ENCODE data around the gene ZBTB7B.

Gene ZBTB7B

DNA sequence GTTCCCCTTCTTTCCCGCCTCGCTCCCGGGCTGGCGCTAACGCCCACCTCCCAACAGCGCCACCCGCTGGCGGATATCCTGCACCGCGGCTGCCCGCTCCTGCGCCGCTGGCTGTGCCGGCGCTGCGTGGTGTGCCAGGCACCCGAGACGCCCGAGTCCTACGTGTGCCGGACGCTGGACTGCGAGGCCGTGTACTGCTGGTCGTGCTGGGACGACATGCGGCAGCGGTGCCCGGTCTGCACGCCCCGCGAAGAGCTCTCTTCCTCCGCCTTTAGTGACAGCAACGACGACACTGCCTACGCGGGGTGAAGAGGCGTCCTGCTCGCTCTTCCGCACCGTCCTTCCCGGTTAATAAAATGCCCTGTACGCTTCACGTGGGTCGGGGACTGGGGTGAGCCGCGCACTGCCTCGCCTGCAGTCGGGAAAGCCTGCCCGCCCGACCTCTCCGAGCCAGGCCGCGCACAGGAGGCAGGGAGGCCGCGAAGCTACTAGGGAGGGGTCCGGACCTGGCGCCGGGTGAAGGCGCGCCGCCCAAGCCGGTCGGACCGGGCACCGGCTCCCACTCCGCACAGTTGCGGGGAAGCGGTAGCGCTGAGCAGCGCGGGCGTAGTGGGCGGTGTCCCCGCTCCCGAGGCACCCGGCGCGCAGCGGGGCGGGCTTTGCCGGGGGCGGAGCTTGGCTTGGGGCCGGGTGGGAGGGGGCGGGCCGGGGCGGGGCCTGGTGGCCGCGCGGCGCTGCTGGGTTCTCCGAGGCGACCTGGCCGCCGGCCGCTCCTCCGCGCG is 48.1 kb downstream of the ZBTB7B start, which contains the start of gene ADAM15:
Gene ADAM15 (plus strand): TSS at position 757 of the 782 bp plus-strand sequence. CDS start 71 bp downstream, outside the sequence.
- DNase-seq (ENCODE audit: low read depth), result peak; percentile 60
- TF ChIP-seq, protein P1, sequence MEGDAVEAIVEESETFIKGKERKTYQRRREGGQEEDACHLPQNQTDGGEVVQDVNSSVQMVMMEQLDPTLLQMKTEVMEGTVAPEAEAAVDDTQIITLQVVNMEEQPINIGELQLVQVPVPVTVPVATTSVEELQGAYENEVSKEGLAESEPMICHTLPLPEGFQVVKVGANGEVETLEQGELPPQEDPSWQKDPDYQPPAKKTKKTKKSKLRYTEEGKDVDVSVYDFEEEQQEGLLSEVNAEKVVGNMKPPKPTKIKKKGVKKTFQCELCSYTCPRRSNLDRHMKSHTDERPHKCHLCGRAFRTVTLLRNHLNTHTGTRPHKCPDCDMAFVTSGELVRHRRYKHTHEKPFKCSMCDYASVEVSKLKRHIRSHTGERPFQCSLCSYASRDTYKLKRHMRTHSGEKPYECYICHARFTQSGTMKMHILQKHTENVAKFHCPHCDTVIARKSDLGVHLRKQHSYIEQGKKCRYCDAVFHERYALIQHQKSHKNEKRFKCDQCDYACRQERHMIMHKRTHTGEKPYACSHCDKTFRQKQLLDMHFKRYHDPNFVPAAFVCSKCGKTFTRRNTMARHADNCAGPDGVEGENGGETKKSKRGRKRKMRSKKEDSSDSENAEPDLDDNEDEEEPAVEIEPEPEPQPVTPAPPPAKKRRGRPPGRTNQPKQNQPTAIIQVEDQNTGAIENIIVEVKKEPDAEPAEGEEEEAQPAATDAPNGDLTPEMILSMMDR (conservative IDR thresholded peaks at IDR 0.05; ENCODE audit: low read length), result peak; percentile 75
- H3K4me3 ChIP-seq (ENCODE audit: low read length), result peak within 1 kb of the TSS; percentile 76

DNA sequence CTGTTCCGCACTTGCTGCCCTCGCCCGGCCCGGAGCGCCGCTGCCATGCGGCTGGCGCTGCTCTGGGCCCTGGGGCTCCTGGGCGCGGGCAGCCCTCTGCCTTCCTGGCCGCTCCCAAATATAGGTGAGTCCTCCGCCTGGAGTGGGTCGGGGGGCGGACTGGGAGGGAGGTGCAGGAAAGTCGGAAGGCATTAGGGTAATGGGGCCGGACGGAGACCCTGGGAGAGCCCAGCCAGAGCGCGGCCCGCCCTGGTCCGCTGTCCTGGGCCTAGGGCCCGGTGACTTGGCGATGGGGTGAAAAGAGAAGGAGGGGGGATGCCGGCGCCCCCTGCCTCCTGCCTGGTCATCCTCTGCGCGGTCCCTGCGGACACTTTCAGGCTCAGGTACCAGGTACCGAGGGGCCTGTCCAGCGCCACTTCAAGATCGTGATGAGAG is 48.8 kb downstream of the ZBTB7B start:
- no peak for DNase-seq (ENCODE audit: low read depth)
- H3K4me3 ChIP-seq (ENCODE audit: low read length), result peak overlapping the region; percentile 76
- TF ChIP-seq, protein P1 (conservative IDR thresholded peaks at IDR 0.05; ENCODE audit: low read length), result no peak

DNA sequence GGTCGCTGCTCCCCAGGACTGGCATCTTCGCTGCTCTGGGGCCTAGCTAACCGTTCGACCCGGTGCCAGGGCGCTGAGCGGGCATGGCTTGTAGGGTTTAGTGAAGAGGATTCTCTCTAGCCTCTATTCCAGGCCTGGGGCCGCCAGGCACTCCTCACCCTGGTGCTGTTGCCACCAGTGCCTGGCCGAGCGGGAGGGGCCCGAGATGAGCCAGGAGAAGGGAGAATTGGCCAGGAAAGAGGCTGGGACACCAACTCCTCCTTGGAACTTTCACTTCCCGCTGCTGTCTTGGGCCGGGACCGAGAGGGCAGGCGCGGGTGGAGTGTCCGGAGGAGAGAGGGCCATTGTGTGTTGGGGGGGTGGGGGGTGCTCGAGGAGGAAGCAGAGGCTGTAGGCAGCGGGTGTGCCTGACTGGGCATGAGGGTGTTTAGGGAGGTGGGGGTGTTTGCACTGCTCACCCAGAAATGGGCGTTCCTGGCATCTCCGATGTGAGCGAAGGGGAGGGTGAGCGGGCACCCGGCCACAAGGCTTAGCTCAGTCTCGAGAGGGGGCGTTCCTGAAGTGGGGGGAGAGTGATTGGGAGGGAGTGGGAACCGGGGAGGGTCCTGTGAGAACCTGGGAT is 49.3 kb downstream of the ZBTB7B start:
- H3K4me3 ChIP-seq (ENCODE audit: low read length), result peak overlapping the region; percentile 76
- peak; percentile 21 for DNase-seq (ENCODE audit: low read depth)
- TF ChIP-seq, protein P1 (conservative IDR thresholded peaks at IDR 0.05; ENCODE audit: low read length), result no peak

DNA sequence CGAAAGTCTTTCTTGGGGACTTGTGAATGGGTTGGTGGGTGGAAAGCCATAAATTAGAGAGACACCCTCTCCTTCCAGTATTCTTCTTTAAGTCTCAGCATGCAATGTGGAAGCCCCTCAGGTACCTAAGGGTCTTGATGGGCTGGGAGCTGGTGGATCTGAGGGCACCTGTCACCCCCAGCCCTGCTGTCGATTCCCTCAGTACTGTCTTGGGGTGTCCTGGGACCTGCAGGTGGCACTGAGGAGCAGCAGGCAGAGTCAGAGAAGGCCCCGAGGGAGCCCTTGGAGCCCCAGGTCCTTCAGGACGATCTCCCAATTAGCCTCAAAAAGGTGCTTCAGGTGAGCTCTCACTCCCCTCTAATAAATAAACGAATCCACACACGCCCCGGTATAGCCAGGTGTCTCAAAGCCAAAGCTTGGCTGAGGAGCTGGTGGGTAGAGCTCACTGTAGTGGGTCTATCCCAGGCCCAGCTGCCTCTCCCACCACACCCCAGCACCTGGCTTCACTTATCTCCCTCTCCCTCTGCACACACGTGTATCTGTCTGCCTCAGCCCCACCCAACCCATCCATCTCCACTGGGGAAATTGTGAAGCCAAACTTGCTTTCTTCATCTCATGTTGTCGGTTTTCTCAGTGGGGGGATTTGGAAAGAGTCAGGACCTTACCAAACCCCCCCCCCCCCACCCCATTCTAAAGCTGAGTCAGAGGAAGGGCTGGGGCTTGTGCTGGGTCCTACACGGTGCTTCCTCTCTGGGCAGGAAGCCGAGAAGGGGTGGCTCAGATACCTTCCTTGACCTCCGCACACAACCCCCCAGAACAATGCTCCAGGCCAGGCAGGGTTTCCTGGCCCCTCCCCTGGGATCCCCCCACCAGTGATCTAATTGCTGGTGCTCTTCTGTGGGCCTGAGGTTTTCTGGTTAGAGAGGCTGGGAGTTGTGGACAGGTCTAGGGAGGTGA is 50.1 kb downstream of the ZBTB7B start:
- DNase-seq (ENCODE audit: low read depth), result no peak
- TF ChIP-seq, protein P1 (conservative IDR thresholded peaks at IDR 0.05; ENCODE audit: low read length), result peak; percentile 31
- H3K4me3 ChIP-seq (ENCODE audit: low read length), result peak overlapping the region; percentile 76

DNA sequence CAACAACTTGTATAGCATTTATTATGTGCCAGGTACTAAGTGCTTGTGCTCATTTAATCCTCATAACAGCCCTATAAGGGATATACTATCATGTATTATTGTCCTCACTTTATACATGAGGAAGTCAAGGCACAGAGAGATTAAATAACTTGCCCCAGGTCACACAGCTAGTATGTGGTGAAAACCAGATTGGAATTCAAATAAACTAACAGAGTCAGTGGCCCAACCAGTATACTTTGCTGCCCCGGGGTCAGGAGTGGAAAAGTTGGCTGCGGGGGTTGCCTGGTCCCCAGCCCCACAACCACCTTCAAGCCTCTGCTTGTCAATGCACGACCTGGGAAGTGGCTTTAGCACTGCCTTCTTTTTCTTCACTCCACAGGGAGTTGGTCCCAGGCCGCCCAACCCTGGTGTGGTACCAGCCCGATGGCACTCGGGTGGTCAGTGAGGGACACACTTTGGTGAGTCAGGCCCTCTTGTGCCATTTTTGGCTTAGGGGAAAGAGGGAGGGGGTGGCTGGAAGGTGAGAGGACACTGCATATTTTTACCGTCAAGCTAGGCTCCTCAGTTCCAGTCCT is 51.0 kb downstream of the ZBTB7B start:
- H3K4me3 ChIP-seq (ENCODE audit: low read length), result no peak overlapping the region
- TF ChIP-seq, protein P1 (conservative IDR thresholded peaks at IDR 0.05; ENCODE audit: low read length), result no peak
- DNase-seq (ENCODE audit: low read depth), result no peak

DNA sequence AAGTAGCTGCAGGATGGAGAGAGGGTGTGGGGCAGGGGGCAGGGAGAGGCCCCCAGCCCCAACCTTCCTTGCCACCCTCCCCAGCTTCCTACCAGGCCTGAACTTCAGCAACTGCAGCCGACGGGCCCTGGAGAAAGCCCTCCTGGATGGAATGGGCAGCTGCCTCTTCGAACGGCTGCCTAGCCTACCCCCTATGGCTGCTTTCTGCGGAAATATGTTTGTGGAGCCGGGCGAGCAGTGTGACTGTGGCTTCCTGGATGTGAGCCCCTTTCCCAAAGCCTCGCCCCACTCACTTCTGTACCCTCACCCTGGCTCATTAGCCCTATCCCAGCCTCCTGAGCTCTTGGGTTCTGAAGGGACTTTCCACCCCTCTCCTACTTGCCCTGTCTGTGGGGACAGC is 54.5 kb downstream of the ZBTB7B start:
- DNase-seq (ENCODE audit: low read depth), result no peak
- TF ChIP-seq, protein P1 (conservative IDR thresholded peaks at IDR 0.05; ENCODE audit: low read length), result no peak
- no peak overlapping the region for H3K4me3 ChIP-seq (ENCODE audit: low read length)

Data from AG10803 (cell line).